GM10266 (cell line): ENCODE data around the gene FAM53B.

Experiments
- DNase-seq: peaks from one replicate; pipeline ENCODE4 v3.0.0; 2012; ENCODE audit errors: extremely low spot score
- CTCF ChIP-seq: IDR thresholded peaks from 2 replicates; pipeline ENCODE4 v1.5.1; 2012; ENCODE audit warnings: mild to moderate bottlenecking, low read depth; ENCODE audit not compliant: control insufficient read depth, insufficient read depth; ENCODE audit errors: missing control alignments

The FAM53B gene

GRCh38 chr10:124637091-124637700 lies 107.0 kb downstream of the FAM53B start:
- DNase-seq = no peak
- no peak for TF ChIP-seq CTCF

DNA sequence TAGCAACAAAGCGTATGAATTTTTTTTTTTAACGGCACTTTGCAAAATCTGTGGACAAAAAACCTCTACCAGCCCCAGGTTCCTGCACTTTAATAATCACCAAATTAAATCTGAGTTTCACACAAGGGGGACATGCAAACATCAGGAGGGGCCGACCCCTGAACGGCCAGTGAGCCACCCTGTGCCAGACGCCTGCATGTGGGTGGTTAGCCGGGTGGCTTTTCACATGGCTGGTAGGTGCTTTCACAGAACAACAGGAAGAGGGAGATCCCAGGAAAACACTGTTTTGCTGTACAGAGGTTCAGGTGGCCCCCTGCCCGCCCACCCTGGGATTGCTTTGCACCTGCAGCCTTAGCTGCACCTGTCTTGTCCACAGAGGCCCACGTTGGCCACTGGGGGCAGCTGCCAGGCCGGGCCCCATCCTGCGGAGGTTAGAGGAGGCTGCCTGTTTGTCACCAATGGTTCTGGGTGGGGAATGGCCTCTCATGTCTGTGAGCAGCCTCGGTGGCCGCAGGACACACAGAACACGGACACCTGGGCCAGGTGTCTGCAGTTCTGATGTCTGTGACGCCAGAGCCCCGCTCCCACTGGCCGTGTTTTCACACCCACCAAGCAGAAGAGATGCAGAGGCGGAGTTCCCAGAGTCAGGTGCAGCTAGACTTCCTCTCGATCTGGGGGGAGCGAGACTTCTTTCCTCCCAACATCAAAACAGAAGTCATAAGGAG lies 107.7 kb downstream of the FAM53B start:
- TF ChIP-seq CTCF = no peak
- no peak for DNase-seq

DNA sequence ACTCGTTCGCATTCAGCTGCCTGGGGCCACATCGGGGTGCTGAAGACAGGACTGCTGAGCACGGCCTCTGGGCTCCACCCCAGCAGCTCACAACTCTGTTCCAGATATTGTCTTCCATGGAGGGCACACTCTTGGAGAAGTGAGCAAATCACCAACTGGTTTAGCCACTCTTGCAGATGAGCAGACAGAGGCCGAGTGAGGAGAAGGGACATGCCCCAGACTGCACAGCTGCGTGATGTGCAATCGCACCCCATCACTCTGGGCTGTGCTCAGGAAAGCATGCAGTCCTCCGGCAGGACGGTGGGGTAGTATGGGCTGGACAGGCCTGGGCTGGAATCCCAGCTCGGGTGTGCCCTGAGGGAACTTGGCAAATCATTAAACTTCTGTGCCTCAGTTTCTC lies 111.6 kb downstream of the FAM53B start:
- DNase-seq = no peak
- no peak for TF ChIP-seq CTCF

GRCh38 chr10:124632064-124632531 lies 112.1 kb downstream of the FAM53B start:
- DNase-seq = no peak
- TF ChIP-seq CTCF = peak; percentile 26

GRCh38 chr10:124630551-124630950 lies 113.6 kb downstream of the FAM53B start:
- no peak for DNase-seq
- TF ChIP-seq CTCF = no peak

DNA sequence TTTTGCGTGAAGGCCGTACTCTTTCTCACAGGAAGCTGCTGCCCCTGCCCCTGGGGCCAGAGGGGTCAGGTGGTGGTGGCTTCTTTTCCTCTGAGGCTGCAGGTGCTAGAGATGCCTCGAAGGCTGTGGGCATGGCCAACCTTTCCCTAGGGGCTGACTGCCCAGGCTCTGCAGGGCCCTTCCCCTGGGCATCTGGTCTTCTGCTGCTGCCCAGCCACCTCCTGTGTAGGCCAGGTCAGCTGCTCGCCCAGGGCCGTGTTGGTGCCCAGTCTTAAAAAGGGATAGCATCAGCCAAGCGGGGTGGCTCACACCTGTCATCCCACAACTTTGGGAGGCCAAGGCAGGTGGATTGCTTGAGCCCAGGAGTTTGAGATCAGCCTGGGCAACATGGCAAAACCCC lies 114.3 kb downstream of the FAM53B start:
- no peak for DNase-seq
- no peak for TF ChIP-seq CTCF

GRCh38 chr10:124629415-124629814 lies 114.8 kb downstream of the FAM53B start:
- DNase-seq = no peak
- no peak for TF ChIP-seq CTCF
